HL-60 (cell line): ENCODE measurements around the gene PTPN23.

Experiments
- DNase-seq, 2 experiments: peaks; one replicate each; pipeline ENCODE4 v3.0.0-alpha.2; 2010 to 2020; ENCODE audit warnings: low read depth in 1 of 2, low spot score in 1 of 2
- H3K27ac ChIP-seq: fragments of 250-450 bp; sonication (Bioruptor Pico); replicated peaks from 2 replicates; pipeline ENCODE4 v1.5.1; 2020; ENCODE audit warnings: mild to moderate bottlenecking, moderate library complexity
- H3K27me3 ChIP-seq: fragments of 250-450 bp; sonication (Bioruptor Pico); 2 replicates; pipeline ENCODE4 v1.5.1; 2021; ENCODE audit warnings: mild to moderate bottlenecking, moderate library complexity; ENCODE audit not compliant: insufficient read depth, poor library complexity, severe bottlenecking
- H3K4me3 ChIP-seq: replicated peaks from 2 replicates; pipeline ENCODE4 v1.5.1; 2011; ENCODE audit warnings: mild to moderate bottlenecking, control low read depth, low read length; ENCODE audit not compliant: insufficient read depth
- GABPA ChIP-seq: IDR thresholded peaks from 2 replicates; pipeline ENCODE4 v1.6.1; 2012; ENCODE audit warnings: low read depth
- POLR2AphosphoS5 ChIP-seq: IDR thresholded peaks from 2 replicates; pipeline ENCODE4 v1.6.1; 2012; ENCODE audit warnings: low read depth
- SPI1 ChIP-seq: IDR thresholded peaks from 2 replicates; pipeline ENCODE4 v1.6.1; 2012; ENCODE audit warnings: low read depth, mild to moderate bottlenecking, borderline replicate concordance
- TF ChIP-seq, protein P1 (sequence below): IDR thresholded peaks from one replicate; pipeline ENCODE4 v1.5.1; 2011; ENCODE audit warnings: low read length, control low read depth, inconsistent platforms; ENCODE audit not compliant: insufficient read depth
- TF ChIP-seq, protein P2 (sequence below): IDR thresholded peaks from 2 replicates; pipeline ENCODE4 v1.6.1; 2012; ENCODE audit warnings: low read depth; ENCODE audit not compliant: insufficient replicate concordance

Gene PTPN23

GRCh38 chr3:47377186-47377585, 3.6 kb upstream of the PTPN23 start:
- Histone ChIP-seq H3K27ac (0 out of 2 replicates have a peak overlapping the region, but pooled peaks have one; percentile 9), H3K27me3 (no peaks in the 10 kb centered on the region)
- no peak for TF ChIP-seq POLR2AphosphoS5
- TF ChIP-seq SPI1 = peak; percentile 74

DNA sequence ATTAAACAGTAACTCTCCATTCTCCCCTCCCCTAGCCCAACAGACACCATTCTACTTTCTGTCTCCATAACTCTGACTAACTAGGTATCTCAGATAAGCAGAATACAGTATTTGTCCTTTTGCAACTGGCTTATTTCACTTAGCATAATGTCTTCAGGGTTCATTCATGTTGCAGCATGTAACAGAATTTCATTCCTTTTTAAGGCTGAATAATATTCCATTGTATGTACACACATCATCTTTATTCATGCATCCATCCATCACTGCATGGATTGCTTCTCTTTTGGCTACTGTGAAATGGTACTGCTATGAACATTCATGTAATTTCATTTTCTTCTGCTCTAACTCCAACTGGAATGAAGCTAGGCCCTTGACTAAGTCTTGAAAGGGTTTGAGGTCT, 2.0 kb upstream of the PTPN23 start:
- Histone ChIP-seq H3K27me3 (no peaks in the 10 kb centered on the region), H3K27ac (no peak overlapping the region), H3K4me3 (no peak overlapping the region)
- TF ChIP-seq SPI1 (no peak), GABPA (no peak), POLR2AphosphoS5 (no peak)
- TF ChIP-seq, protein P1, sequence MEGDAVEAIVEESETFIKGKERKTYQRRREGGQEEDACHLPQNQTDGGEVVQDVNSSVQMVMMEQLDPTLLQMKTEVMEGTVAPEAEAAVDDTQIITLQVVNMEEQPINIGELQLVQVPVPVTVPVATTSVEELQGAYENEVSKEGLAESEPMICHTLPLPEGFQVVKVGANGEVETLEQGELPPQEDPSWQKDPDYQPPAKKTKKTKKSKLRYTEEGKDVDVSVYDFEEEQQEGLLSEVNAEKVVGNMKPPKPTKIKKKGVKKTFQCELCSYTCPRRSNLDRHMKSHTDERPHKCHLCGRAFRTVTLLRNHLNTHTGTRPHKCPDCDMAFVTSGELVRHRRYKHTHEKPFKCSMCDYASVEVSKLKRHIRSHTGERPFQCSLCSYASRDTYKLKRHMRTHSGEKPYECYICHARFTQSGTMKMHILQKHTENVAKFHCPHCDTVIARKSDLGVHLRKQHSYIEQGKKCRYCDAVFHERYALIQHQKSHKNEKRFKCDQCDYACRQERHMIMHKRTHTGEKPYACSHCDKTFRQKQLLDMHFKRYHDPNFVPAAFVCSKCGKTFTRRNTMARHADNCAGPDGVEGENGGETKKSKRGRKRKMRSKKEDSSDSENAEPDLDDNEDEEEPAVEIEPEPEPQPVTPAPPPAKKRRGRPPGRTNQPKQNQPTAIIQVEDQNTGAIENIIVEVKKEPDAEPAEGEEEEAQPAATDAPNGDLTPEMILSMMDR = no peak
- TF ChIP-seq, protein P2, sequence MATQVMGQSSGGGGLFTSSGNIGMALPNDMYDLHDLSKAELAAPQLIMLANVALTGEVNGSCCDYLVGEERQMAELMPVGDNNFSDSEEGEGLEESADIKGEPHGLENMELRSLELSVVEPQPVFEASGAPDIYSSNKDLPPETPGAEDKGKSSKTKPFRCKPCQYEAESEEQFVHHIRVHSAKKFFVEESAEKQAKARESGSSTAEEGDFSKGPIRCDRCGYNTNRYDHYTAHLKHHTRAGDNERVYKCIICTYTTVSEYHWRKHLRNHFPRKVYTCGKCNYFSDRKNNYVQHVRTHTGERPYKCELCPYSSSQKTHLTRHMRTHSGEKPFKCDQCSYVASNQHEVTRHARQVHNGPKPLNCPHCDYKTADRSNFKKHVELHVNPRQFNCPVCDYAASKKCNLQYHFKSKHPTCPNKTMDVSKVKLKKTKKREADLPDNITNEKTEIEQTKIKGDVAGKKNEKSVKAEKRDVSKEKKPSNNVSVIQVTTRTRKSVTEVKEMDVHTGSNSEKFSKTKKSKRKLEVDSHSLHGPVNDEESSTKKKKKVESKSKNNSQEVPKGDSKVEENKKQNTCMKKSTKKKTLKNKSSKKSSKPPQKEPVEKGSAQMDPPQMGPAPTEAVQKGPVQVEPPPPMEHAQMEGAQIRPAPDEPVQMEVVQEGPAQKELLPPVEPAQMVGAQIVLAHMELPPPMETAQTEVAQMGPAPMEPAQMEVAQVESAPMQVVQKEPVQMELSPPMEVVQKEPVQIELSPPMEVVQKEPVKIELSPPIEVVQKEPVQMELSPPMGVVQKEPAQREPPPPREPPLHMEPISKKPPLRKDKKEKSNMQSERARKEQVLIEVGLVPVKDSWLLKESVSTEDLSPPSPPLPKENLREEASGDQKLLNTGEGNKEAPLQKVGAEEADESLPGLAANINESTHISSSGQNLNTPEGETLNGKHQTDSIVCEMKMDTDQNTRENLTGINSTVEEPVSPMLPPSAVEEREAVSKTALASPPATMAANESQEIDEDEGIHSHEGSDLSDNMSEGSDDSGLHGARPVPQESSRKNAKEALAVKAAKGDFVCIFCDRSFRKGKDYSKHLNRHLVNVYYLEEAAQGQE = no peak
- no peak for DNase-seq

More at GRCh38 chr3:47377186-47377585, 3.6 kb upstream of the PTPN23 start:
- H3K4me3 ChIP-seq = no peak overlapping the region
- peak; percentile 52 to 89 for DNase-seq

DNA sequence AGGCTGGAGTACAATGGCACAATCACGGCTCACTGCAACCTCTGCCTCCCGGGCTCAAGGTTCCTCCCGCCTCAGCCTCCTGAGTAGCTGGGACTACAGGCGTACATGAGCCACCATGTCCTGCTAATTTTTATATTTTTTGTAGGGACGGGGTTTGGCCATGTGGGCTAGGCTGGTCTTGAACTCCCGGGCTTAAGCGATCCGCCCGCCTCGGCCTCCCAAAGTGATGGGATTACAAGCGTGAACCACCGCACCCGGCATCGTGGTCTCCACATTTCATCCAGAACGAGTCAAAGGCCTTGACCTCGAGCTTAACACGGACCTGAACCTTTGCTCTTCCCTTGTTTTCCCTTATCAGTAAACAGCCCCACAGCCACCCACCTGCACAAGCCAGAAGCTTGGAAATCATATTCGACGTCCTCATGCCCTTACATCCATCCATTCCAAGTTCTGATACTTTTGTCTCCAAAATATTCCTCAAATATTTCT, 1.4 kb upstream of the PTPN23 start:
- DNase-seq = no peak
- Histone ChIP-seq H3K4me3 (peak overlapping the region; percentile 87), H3K27me3 (no peaks in the 10 kb centered on the region), H3K27ac (peak overlapping the region; percentile 74)
- TF ChIP-seq SPI1 (no peak), POLR2AphosphoS5 (no peak), GABPA (no peak)
- TF ChIP-seq, protein P1 = no peak
- TF ChIP-seq, protein P2 = no peak

DNA sequence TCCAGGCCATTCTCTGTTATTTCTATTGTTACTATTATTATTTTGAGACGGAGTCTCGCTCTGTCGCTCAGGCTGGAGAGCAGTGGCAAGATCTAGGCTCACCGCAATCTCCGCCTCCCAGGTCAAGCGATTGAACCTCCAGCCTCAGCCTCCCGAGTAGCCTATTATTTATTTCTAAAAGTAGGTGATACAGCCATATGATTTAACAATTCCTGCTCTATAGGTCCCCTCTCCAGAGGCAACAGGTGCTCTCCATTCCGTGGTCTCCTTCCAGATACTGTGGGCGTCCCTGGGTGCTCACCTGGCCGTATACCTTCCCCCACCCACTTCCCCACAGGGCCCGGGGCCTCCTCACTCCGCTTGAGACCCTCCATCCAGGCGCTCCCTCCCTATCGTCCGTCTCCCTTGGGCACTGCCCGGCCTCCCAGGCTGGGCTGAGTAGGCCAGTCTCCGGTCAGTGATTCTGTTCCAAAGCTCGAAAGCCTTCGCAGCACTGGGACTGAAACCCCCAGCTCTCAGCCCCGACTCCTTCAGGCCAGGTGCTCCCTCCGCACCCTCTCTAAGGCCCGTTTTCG, 708 bp upstream of the PTPN23 start:
- no peak for DNase-seq
- Histone ChIP-seq H3K4me3 (peak overlapping the region; percentile 87), H3K27me3 (no peaks in the 10 kb centered on the region), H3K27ac (peak overlapping the region; percentile 74)
- TF ChIP-seq GABPA = no peak
- TF ChIP-seq, protein P2 = peak; percentile 43
